Caco-2 (cell line): ENCODE data around the gene TUBB8. TPM values are rescaled to one million over a fixed set of nuclear protein-coding genes. Genes with fewer than 3 reads are reported as not detected.

Experiments
- Bru-seq: library from RNA; stranded (reverse); fragments of 400-500 nt; gene quantifications from one replicate; lab custom pipeline; 2021; lab: Mats Ljungman, UMichigan
- BruChase-seq, 2 experiments: library from RNA; stranded (reverse); fragments of 400-500 nt; gene quantifications; one replicate each; lab custom pipeline; 2021; lab: Mats Ljungman, UMichigan
- BruUV-seq: library from RNA; stranded (reverse); fragments of 400-500 nt; replicated peaks from 2 replicates; lab custom pipeline; 2021; lab: Mats Ljungman, UMichigan
- CTCF ChIA-PET: fragments of 300-600 bp; sonication (Branson Sonifier 250); formaldehyde crosslinking; loops from one replicate; lab custom pipeline; 2022; ENCODE audit warnings: antibody characterized with exemption; lab: Charles Lee
- POLR2A ChIA-PET: fragments of 300-600 bp; sonication (Branson Sonifier 250); formaldehyde crosslinking; loops from one replicate; lab custom pipeline; 2022; ENCODE audit warnings: antibody characterized with exemption; lab: Charles Lee
- DNase-seq, 2 experiments: peaks; one replicate each; pipeline versions ENCODE4 v3.0.0 to v3.0.0-alpha.2; 2020 to 2022
- H3K27me3 ChIP-seq: replicated peaks from 2 replicates; pipeline ENCODE4 v1.6.0; 2011; ENCODE audit warnings: low read length; ENCODE audit not compliant: control insufficient read depth, insufficient read depth
- H3K36me3 ChIP-seq: 2 replicates; pipeline ENCODE4 v1.5.1; 2011; ENCODE audit warnings: low read length; ENCODE audit not compliant: control insufficient read depth, insufficient read depth
- H3K4me1 ChIP-seq: fragments of 250-450 bp; sonication (Bioruptor Pico); 2 replicates; pipeline ENCODE4 v1.5.1; 2020; ENCODE audit warnings: mild to moderate bottlenecking
- H3K4me3 ChIP-seq: 2 replicates; pipeline ENCODE4 v1.5.1; 2011; ENCODE audit warnings: low read depth, mild to moderate bottlenecking, control low read depth, low read length
- H3K9me3 ChIP-seq: fragments of 250-450 bp; sonication (Bioruptor Pico); 2 replicates; pipeline ENCODE4 v1.5.1; 2020; ENCODE audit warnings: mild to moderate bottlenecking, moderate library complexity
- H3K27ac Mint-ChIP-seq: one replicate; pipeline ENCODE4 v1.8.0; 2022; ENCODE audit warnings: mixed read lengths; ENCODE audit not compliant: unreplicated experiment
- H3K27me3 Mint-ChIP-seq: one replicate; pipeline ENCODE4 v1.8.0; 2022; ENCODE audit warnings: mixed read lengths; ENCODE audit not compliant: insufficient read depth, unreplicated experiment
- H3K36me3 Mint-ChIP-seq: one replicate; pipeline ENCODE4 v1.8.0; 2022; ENCODE audit warnings: mild to moderate bottlenecking, mixed read lengths; ENCODE audit not compliant: insufficient read depth, unreplicated experiment
- H3K4me1 Mint-ChIP-seq: one replicate; pipeline ENCODE4 v1.8.0; 2022; ENCODE audit warnings: low read depth, mixed read lengths; ENCODE audit not compliant: unreplicated experiment
- H3K4me3 Mint-ChIP-seq: one replicate; pipeline ENCODE4 v1.8.0; 2022; ENCODE audit warnings: mild to moderate bottlenecking, moderate library complexity, mixed read lengths; ENCODE audit not compliant: unreplicated experiment
- H3K9me3 Mint-ChIP-seq: one replicate; pipeline ENCODE4 v1.8.0; 2022; ENCODE audit warnings: mixed read lengths; ENCODE audit not compliant: unreplicated experiment
- intact Hi-C: fragments of 100-400 bp; cut with micrococcal nuclease; formaldehyde crosslinking; loops from one replicate; pipeline ENCODE4 v1.10.0; 2022; ENCODE audit not compliant: unreplicated experiment
- long read RNA-seq: library from polyadenylated mRNA; stranded (forward); transcript quantifications from one replicate; pipeline ENCODE4 v2.0.0, GENCODE V29; 2022
- total RNA-seq: library from RNA; stranded (reverse); gene quantifications from 2 replicates; pipeline ENCODE4 v1.2.3, GENCODE V29; 2022
- TF ChIP-seq, protein P1 (sequence below), 2 experiments: fragments of 200-600 bp in 1 of 2; IDR thresholded peaks; 1 replicate in 1 of 2; 2 replicates in 1 of 2; pipeline versions ENCODE4 v1.5.1 to v1.8.0; 2011 to 2022; ENCODE audit warnings: antibody characterized with exemption in 1 of 2, control low read depth in 1 of 2, inconsistent platforms in 1 of 2, low read depth in 1 of 2, low read length in 1 of 2, mild to moderate bottlenecking in 1 of 2, moderate library complexity in 1 of 2; ENCODE audit not compliant: insufficient read depth in 1 of 2, severe bottlenecking in 1 of 2, unreplicated experiment in 1 of 2

TUBB8 gene
- total RNA-seq (0.37 TPM in 1 of 2 replicates, not detected in the other), Bru-seq, nascent RNA (percentile 26 among the genes with signal in this experiment), BruChase-seq, experiment 1, labeled RNA remaining after a 2-hour chase (percentile 30 among the genes with signal in this experiment), BruChase-seq, experiment 2, labeled RNA remaining after a 6-hour chase (percentile 33 among the genes with signal in this experiment)
- long read RNA-seq, partial matches to known transcripts = 0 of 1 reads
- long read RNA-seq, other reads (novel, unspliced or antisense) = 1 of 1 reads

DNA sequence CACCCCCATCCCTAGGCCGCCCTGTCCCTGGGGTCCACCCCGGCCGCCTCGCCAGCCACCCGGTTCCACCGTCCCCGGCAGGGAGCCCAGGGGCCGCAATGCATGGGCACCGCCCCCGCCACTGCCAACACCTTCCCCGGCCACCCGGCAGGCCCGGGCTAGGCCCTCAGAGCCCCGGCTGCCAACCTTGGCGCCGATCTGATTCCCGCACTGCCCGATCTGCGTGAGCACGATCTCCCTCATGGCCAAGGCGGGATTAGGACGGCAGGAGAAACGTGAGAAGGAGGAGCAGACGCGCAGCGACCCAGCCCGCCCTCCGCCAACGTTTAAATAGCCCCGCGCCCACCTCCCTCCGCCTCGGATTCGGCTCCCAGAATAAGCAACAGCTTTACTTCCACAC lies at the start of gene TUBB8:
TUBB8 (minus strand) TSS at position 301 of the 400 bp plus-strand sequence; CDS start at position 243, 58 bp downstream.
- CTCF ChIA-PET = no interaction called here
- no TSS peak for BruUV-seq

GRCh38 chr10:96466-96865 lies 47.4 kb upstream of the TUBB8 start:
- intact Hi-C loops = no loop called here
- Mint-ChIP-seq H3K4me1 (peaks cover 6% of the 10 kb centered on the region), H3K27me3 (no peaks in the 10 kb centered on the region), H3K36me3 (peaks cover 5% of the 10 kb centered on the region), H3K9me3 (peaks cover 61% of the 10 kb centered on the region), H3K27ac (no peak overlapping the region), H3K4me3 (no peak overlapping the region)
- no peaks in the 10 kb centered on the region for H3K36me3 ChIP-seq
- TF ChIP-seq, protein P1, sequence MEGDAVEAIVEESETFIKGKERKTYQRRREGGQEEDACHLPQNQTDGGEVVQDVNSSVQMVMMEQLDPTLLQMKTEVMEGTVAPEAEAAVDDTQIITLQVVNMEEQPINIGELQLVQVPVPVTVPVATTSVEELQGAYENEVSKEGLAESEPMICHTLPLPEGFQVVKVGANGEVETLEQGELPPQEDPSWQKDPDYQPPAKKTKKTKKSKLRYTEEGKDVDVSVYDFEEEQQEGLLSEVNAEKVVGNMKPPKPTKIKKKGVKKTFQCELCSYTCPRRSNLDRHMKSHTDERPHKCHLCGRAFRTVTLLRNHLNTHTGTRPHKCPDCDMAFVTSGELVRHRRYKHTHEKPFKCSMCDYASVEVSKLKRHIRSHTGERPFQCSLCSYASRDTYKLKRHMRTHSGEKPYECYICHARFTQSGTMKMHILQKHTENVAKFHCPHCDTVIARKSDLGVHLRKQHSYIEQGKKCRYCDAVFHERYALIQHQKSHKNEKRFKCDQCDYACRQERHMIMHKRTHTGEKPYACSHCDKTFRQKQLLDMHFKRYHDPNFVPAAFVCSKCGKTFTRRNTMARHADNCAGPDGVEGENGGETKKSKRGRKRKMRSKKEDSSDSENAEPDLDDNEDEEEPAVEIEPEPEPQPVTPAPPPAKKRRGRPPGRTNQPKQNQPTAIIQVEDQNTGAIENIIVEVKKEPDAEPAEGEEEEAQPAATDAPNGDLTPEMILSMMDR (IDR thresholded peaks at IDR 0.05; ENCODE audit: insufficient read depth in 1 of 2, low read depth in 1 of 2, low read length in 1 of 2, severe bottlenecking in 1 of 2, unreplicated experiment in 1 of 2) = no peak
- CTCF ChIA-PET = no interaction called here
- BruUV-seq = no TSS peak
- DNase-seq = no peak
- peaks cover 42% of the 10 kb centered on the region for H3K9me3 ChIP-seq
- H3K27me3 ChIP-seq = no peaks in the 10 kb centered on the region
- H3K4me3 ChIP-seq = no peak overlapping the region
- POLR2A ChIA-PET = no interaction called here
- peaks cover 10% of the 10 kb centered on the region for H3K4me1 ChIP-seq

More for the DNA sequence above, at the start of gene TUBB8:
- Mint-ChIP-seq H3K36me3 (no peaks in the 10 kb centered on the region), H3K27me3 (no peaks in the 10 kb centered on the region), H3K9me3 (no peaks in the 10 kb centered on the region), H3K27ac (no peak within 1 kb of the TSS), H3K4me1 (no peaks in the 10 kb centered on the region), H3K4me3 (no peak within 1 kb of the TSS)
- Histone ChIP-seq H3K36me3 (no peaks in the 10 kb centered on the region), H3K9me3 (no peaks in the 10 kb centered on the region), H3K4me1 (no peaks in the 10 kb centered on the region), H3K4me3 (no peak within 1 kb of the TSS), H3K27me3 (no peaks in the 10 kb centered on the region)
- intact Hi-C loops = no loop called here
- no peak for DNase-seq
- TF ChIP-seq, protein P1 (IDR thresholded peaks at IDR 0.05; ENCODE audit: insufficient read depth in 1 of 2, low read depth in 1 of 2, low read length in 1 of 2, severe bottlenecking in 1 of 2, unreplicated experiment in 1 of 2) = no peak
- POLR2A ChIA-PET = no interaction called here

- no peak overlapping the region for H3K27ac Mint-ChIP-seq
- H3K27me3 ChIP-seq = no peaks in the 10 kb centered on the region
- no peaks in the 10 kb centered on the region for H3K36me3 ChIP-seq
- no peak overlapping the region for H3K4me3 Mint-ChIP-seq
- intact Hi-C loops = no loop called here
- H3K9me3 Mint-ChIP-seq = peaks cover 61% of the 10 kb centered on the region
- peaks cover 5% of the 10 kb centered on the region for H3K36me3 Mint-ChIP-seq
- ChIA-PET CTCF (interaction anchor here (0.7 kb wide), 1 partner anchor 27 kb away, joined by 3 read pairs; no protein-coding TSS in a partner anchor), POLR2A (no interaction called here)
- no peak overlapping the region for H3K4me3 ChIP-seq
- peaks cover 39% of the 10 kb centered on the region for H3K9me3 ChIP-seq
- BruUV-seq = no TSS peak
- no peak for DNase-seq
- H3K27me3 Mint-ChIP-seq = no peaks in the 10 kb centered on the region
- H3K4me1 Mint-ChIP-seq = peaks cover 6% of the 10 kb centered on the region
- peaks cover 10% of the 10 kb centered on the region for H3K4me1 ChIP-seq
- TF ChIP-seq, protein P1 (IDR thresholded peaks at IDR 0.05; ENCODE audit: insufficient read depth in 1 of 2, low read depth in 1 of 2, low read length in 1 of 2, severe bottlenecking in 1 of 2, unreplicated experiment in 1 of 2) = no peak
Measured at GRCh38 chr10:95356-96115, 46.4 kb upstream of the TUBB8 start.
